Measurements from ENCODE around the gene EEF2.
A peak's percentile ranks its signal among the peaks of the same experiment; 100 is the strongest.
"Not testable (repeated sequence)": the region's sequence is repeated elsewhere in the genome, so short reads cannot be mapped to it uniquely, and the experiment has no call there.

Gene EEF2

DNA sequence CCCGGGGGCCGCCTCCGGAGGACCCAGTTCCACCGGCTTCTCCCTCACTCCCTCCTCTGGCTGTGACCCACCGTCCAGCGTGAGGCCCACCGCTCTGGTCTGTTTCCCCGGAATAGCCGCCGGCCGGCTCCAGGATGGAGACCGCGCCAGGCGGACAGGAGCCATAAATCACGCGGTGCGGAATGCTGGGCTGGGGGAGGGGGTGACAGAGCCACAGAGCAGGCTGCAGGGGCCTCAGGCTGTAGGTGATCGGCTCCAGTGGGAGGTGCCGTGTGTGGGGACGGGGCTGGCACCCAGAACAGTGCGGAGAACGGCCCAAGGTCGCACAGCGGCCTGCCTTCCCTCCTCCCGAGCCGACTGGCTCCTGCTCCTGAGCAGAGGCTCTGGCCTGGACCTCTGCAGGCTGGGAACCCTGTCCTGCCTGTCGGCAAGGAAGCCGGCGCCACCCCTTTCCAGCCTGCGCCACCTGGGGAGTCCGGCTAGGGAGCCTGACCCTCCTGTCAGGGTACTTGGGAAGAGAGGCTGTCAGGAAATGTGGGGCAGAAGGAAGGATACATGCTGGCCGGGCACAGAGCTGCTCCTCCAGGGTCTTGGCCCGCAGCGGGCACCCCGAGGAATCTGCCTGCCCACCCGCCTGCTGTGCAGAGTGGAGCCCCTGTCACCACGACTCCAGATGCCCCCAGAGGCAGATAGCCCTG lies 30.6 kb upstream of the EEF2 start:
- Histone ChIP-seq H3K4me3 (ENCODE audit: low read depth in 1 of 5, low read length in 5 of 5) (peak overlapping the region in 2 of 5 donors; percentile 44 to 50), H3K27me3 (ENCODE audit: control insufficient read depth in 5 of 5, insufficient read depth in 4 of 5, low read length in 5 of 5) (no peaks in the 10 kb centered on the region), H3K9me3 (ENCODE audit: control insufficient read depth in 5 of 5, low read length in 5 of 5) (no peaks in the 10 kb centered on the region), H3K9ac (ENCODE audit: low read length in 5 of 5) (peak overlapping the region in 2 of 5 donors; percentile 49 to 64), H3K36me3 (ENCODE audit: control insufficient read depth in 5 of 5, insufficient read depth in 5 of 5, low read length in 5 of 5) (peaks cover 0 to 61% (median 34%) of the 10 kb centered on the region in 5 donors), H3K4me1 (ENCODE audit: control insufficient read depth in 5 of 5, insufficient read depth in 5 of 5, low read length in 5 of 5) (peaks cover 1 to 42% (median 36%) of the 10 kb centered on the region in 5 donors), H3K27ac (ENCODE audit: low read depth, low read length) (no peak overlapping the region)

DNA sequence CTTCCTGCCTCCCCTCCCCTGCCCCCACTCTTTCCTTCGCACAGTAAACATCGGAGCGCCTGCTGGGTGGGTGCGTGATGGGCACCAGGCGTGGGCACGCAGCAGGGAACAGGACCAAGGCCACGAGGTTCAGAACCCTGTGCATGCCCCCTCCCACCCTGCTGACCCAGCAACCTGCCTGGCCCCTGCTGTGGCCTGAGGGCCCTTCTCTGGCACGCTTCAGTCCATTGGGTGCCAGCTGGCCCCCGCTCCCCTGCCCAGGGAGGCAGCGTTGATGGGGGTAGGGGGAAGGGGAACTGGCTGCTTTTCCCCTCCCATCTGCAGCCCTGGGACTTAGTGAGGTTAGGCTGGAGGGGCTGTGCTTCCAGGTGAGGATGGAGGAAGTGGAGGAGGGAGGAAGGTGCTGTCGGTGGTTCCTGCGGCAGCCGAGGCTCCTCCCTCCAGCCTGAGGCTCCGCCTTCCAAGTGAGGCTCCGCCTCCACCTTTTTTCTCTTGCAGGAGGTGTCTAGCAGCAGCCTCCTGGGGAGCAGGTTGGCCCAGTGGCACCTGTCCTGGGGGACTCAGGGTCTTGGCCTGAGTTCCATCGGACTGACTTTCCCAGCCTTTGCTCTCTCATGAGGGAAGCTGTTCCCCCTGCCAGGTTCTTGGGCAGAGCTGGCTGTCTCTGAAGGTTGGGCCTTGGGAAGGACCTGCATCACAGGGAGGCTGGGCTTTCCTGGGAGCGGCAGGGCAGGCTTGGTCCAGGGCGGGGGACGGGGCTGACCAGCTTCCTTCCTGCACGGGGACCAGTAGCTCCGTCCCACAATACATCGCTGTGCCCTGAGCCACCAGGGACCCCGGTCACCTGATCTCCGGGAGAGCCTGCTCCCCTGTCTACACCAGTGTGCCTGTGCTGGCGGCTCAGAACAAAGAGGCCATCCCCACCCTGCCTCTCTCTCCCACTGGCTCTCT lies 29.6 kb upstream of the EEF2 start:
- H3K36me3 ChIP-seq (ENCODE audit: control insufficient read depth in 5 of 5, insufficient read depth in 5 of 5, low read length in 5 of 5) = peaks cover 0 to 63% (median 37%) of the 10 kb centered on the region in 5 donors
- peak overlapping the region in 2 of 5 donors; percentile 44 to 50 for H3K4me3 ChIP-seq (ENCODE audit: low read depth in 1 of 5, low read length in 5 of 5)
- peak overlapping the region; percentile 29 for H3K27ac ChIP-seq (ENCODE audit: low read depth, low read length)
- no peaks in the 10 kb centered on the region for H3K9me3 ChIP-seq (ENCODE audit: control insufficient read depth in 5 of 5, low read length in 5 of 5)
- no peaks in the 10 kb centered on the region for H3K27me3 ChIP-seq (ENCODE audit: control insufficient read depth in 5 of 5, insufficient read depth in 4 of 5, low read length in 5 of 5)
- H3K4me1 ChIP-seq (ENCODE audit: control insufficient read depth in 5 of 5, insufficient read depth in 5 of 5, low read length in 5 of 5) = peaks cover 3 to 49% (median 46%) of the 10 kb centered on the region in 5 donors
- peak overlapping the region in 1 of 5 donors; percentile 64 for H3K9ac ChIP-seq (ENCODE audit: low read length in 5 of 5)

DNA sequence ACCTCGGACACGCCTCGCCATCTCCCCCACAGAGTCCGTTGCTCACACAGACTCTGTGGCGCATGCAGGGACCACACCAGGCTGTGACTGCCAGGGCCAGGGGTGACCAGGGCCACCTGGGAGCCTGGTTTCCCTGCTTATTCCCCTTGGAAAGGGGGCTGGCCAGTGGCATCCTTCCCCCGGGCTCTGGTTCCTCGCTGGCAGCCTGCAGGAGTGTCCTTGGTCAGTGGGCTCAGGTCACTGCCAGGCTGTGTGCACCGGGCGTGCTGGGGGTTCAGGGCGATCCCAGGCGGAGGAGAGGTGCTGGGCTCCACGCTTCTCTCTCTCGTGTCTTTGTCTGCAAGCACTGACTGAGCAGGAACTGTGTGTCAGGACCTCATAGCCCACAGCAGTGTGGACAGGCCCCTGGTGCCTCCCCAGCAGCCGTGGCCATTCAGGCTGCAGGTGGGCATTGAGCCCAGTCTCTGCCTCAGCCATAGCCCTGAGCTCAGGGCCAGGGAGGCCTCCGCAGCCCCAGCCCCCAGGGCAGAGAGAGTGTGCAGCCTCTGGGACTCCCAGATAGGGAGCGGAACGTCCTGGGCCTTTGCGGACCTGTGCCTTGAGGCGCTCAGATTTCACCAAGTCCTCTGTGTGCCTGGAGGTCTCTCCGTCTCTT lies 28.8 kb upstream of the EEF2 start:
- Histone ChIP-seq H3K36me3 (ENCODE audit: control insufficient read depth in 5 of 5, insufficient read depth in 5 of 5, low read length in 5 of 5) (peaks cover 0 to 57% (median 37%) of the 10 kb centered on the region in 5 donors), H3K9ac (ENCODE audit: low read length in 5 of 5) (no peak overlapping the region), H3K27ac (ENCODE audit: low read depth, low read length) (no peak overlapping the region), H3K9me3 (ENCODE audit: control insufficient read depth in 5 of 5, low read length in 5 of 5) (no peaks in the 10 kb centered on the region), H3K4me1 (ENCODE audit: control insufficient read depth in 5 of 5, insufficient read depth in 5 of 5, low read length in 5 of 5) (peaks cover 3 to 54% (median 50%) of the 10 kb centered on the region in 5 donors), H3K27me3 (ENCODE audit: control insufficient read depth in 5 of 5, insufficient read depth in 4 of 5, low read length in 5 of 5) (no peaks in the 10 kb centered on the region), H3K4me3 (ENCODE audit: low read depth in 1 of 5, low read length in 5 of 5) (no peak overlapping the region)

DNA sequence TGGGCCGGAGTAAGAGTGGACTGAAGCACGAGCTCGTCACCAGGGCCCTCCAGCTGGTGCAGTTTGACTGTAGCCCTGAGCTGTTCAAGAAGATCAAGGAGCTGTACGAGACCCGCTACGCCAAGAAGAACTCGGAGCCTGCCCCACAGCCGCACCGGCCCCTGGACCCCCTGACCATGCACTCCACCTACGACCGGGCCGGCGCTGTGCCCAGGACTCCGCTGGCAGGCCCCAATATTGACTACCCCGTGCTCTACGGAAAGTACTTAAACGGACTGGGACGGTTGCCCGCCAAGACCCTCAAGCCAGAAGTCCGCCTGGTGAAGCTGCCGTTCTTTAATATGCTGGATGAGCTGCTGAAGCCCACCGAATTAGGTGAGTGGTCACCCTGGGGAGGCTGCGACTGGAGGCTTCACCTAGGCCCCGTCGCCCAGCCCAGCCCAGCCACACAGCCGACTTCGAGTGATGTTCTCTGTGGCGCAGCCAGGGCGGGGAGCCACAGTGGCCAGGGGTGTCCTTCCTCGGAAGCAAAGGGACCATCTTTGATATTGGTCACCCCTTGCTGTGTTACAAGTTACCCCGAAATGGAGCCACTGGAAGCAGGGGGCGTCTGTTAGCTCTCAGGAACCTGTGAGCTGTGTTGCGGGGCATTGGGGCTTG lies 27.8 kb upstream of the EEF2 start:
- Histone ChIP-seq H3K4me3 (ENCODE audit: low read depth in 1 of 5, low read length in 5 of 5) (no peak overlapping the region), H3K27ac (ENCODE audit: low read depth, low read length) (no peak overlapping the region), H3K4me1 (ENCODE audit: control insufficient read depth in 5 of 5, insufficient read depth in 5 of 5, low read length in 5 of 5) (peaks cover 6 to 63% (median 59%) of the 10 kb centered on the region in 5 donors), H3K36me3 (ENCODE audit: control insufficient read depth in 5 of 5, insufficient read depth in 5 of 5, low read length in 5 of 5) (peaks cover 0 to 48% (median 37%) of the 10 kb centered on the region in 5 donors), H3K9me3 (ENCODE audit: control insufficient read depth in 5 of 5, low read length in 5 of 5) (no peaks in the 10 kb centered on the region), H3K27me3 (ENCODE audit: control insufficient read depth in 5 of 5, insufficient read depth in 4 of 5, low read length in 5 of 5) (no peaks in the 10 kb centered on the region), H3K9ac (ENCODE audit: low read length in 5 of 5) (no peak overlapping the region)

DNA sequence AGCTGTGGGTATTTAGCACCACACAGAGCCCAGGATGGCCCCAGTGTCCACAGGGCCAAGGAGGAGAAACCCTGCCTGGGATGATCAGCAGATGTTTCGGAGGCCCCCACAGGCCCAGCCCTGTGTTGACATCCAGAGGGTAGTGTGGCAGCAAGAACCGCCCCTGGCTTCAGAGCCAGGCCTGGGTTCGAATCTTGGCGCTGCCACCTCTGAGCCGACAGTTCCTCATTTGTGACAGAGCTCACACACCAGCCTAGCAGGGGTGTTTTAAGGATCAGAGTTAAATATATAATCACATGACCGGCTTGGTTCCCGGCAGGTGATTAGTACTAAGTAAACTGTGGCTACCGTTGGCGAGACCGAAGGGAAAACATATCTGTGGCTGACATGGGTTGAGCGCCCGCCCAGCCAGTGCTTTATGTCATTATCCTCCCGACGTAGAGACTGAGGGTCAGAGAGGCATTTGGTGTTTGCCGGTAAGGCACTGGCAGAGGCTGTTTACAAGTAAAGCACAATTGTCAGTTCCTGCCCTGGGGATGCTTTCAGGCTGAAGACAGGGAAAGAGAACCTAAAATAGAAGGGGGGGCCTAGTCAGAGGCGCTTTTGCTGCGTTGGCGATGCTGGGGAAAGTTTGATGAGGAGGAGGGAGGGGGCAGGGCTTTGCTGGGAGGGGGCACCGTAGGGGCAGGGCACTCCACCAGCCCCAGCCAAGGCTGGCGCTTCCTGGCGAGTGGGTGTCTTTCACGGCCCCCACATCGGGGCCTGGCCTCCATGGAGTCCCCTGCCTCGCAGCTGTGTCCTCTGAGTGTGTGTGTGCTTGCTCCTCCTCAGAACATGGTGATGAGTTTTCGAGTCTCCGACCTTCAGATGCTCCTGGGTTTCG lies 27.1 kb upstream of the EEF2 start:
- Histone ChIP-seq H3K9ac (ENCODE audit: low read length in 5 of 5) (no peak overlapping the region), H3K27me3 (ENCODE audit: control insufficient read depth in 5 of 5, insufficient read depth in 4 of 5, low read length in 5 of 5) (no peaks in the 10 kb centered on the region), H3K27ac (ENCODE audit: low read depth, low read length) (no peak overlapping the region), H3K36me3 (ENCODE audit: control insufficient read depth in 5 of 5, insufficient read depth in 5 of 5, low read length in 5 of 5) (peaks cover 0 to 45% (median 37%) of the 10 kb centered on the region in 5 donors), H3K9me3 (ENCODE audit: control insufficient read depth in 5 of 5, low read length in 5 of 5) (no peaks in the 10 kb centered on the region), H3K4me1 (ENCODE audit: control insufficient read depth in 5 of 5, insufficient read depth in 5 of 5, low read length in 5 of 5) (peaks cover 6 to 66% (median 60%) of the 10 kb centered on the region in 5 donors), H3K4me3 (ENCODE audit: low read depth in 1 of 5, low read length in 5 of 5) (no peak overlapping the region)

- H3K9ac ChIP-seq (ENCODE audit: low read length in 5 of 5); H3K27me3 ChIP-seq (ENCODE audit: control insufficient read depth in 5 of 5, insufficient read depth in 4 of 5, low read length in 5 of 5); H3K4me3 ChIP-seq (ENCODE audit: low read depth in 1 of 5, low read length in 5 of 5); H3K27ac ChIP-seq (ENCODE audit: low read depth, low read length); H3K9me3 ChIP-seq (ENCODE audit: control insufficient read depth in 5 of 5, low read length in 5 of 5): not testable (repeated sequence)
- Histone ChIP-seq H3K36me3 (ENCODE audit: control insufficient read depth in 5 of 5, insufficient read depth in 5 of 5, low read length in 5 of 5) (peaks cover 0 to 40% (median 28%) of the 10 kb centered on the region in 5 donors), H3K4me1 (ENCODE audit: control insufficient read depth in 5 of 5, insufficient read depth in 5 of 5, low read length in 5 of 5) (peaks cover 6 to 73% (median 65%) of the 10 kb centered on the region in 5 donors)
These were observed 26.2 kb upstream of the EEF2 start for GRCh38 chr19:4011430-4011829.

- no peaks in the 10 kb centered on the region for H3K27me3 ChIP-seq (ENCODE audit: control insufficient read depth in 5 of 5, insufficient read depth in 4 of 5, low read length in 5 of 5)
- no peaks in the 10 kb centered on the region for H3K9me3 ChIP-seq (ENCODE audit: control insufficient read depth in 5 of 5, low read length in 5 of 5)
- no peak overlapping the region for H3K4me3 ChIP-seq (ENCODE audit: low read depth in 1 of 5, low read length in 5 of 5)
- H3K9ac ChIP-seq (ENCODE audit: low read length in 5 of 5) = peak overlapping the region in 1 of 5 donors; percentile 86
- peaks cover 6 to 68% (median 60%) of the 10 kb centered on the region in 5 donors for H3K4me1 ChIP-seq (ENCODE audit: control insufficient read depth in 5 of 5, insufficient read depth in 5 of 5, low read length in 5 of 5)
- no peak overlapping the region for H3K27ac ChIP-seq (ENCODE audit: low read depth, low read length)
- H3K36me3 ChIP-seq (ENCODE audit: control insufficient read depth in 5 of 5, insufficient read depth in 5 of 5, low read length in 5 of 5) = peaks cover 0 to 34% (median 26%) of the 10 kb centered on the region in 5 donors
These were observed 25.5 kb upstream of the EEF2 start for GRCh38 chr19:4010808-4011110.

GRCh38 chr19:4009990-4010807 lies 24.9 kb upstream of the EEF2 start:
- Histone ChIP-seq H3K27me3 (ENCODE audit: control insufficient read depth in 5 of 5, insufficient read depth in 4 of 5, low read length in 5 of 5) (no peaks in the 10 kb centered on the region), H3K4me1 (ENCODE audit: control insufficient read depth in 5 of 5, insufficient read depth in 5 of 5, low read length in 5 of 5) (peaks cover 6 to 63% (median 54%) of the 10 kb centered on the region in 5 donors), H3K9me3 (ENCODE audit: control insufficient read depth in 5 of 5, low read length in 5 of 5) (no peaks in the 10 kb centered on the region), H3K36me3 (ENCODE audit: control insufficient read depth in 5 of 5, insufficient read depth in 5 of 5, low read length in 5 of 5) (peaks cover 0 to 33% (median 26%) of the 10 kb centered on the region in 5 donors), H3K9ac (ENCODE audit: low read length in 5 of 5) (peak overlapping the region in 3 of 5 donors; percentile 16 to 86 (median 29)), H3K27ac (ENCODE audit: low read depth, low read length) (no peak overlapping the region), H3K4me3 (ENCODE audit: low read depth in 1 of 5, low read length in 5 of 5) (no peak overlapping the region)
